Measurements from ENCODE around the gene TUBGCP5.

Gene TUBGCP5

DNA sequence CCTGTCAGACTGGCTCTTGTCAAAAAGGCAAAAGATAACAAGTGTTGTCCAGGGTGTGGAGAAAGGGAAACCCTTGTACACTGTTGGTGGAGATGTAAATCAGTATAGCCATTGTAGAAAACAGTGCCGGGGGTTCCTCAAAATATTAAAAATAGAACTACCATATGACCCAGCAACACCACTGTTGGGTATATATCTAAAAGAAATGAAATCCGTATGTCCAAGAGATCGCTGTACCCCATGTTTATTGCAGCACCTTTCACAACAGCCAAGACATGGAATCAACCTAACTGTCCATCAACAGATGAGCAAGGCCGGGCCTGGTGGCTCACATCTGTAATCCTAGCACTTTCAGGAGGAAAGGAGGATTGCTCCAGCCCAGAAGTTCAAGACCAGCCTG lies 65.4 kb downstream of the TUBGCP5 start:
- DNase-seq: no peak

DNA sequence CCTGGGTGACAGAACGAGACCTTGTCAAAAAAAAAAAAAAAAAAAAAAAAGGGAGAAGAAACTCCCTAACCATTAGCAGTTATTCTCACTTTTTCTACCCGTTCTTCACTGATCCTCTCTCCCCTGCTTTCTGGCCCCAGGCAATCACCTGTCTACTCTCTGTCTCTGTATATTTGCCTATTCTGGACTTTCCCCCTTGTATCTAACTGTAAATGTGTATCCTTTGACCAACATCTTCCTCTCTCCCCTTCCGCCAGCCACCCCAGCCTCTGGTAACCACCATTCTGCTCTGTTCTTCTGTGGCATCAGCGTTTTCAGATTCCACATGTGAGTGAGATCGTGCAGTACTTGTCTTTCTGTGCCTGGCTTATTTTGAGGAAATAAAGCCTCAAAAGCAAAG lies 66.1 kb downstream of the TUBGCP5 start:
- DNase-seq: no peak

GRCh38 chr15:22969489-22969888 lies 69.9 kb downstream of the TUBGCP5 start:
- DNase-seq: no peak

DNA sequence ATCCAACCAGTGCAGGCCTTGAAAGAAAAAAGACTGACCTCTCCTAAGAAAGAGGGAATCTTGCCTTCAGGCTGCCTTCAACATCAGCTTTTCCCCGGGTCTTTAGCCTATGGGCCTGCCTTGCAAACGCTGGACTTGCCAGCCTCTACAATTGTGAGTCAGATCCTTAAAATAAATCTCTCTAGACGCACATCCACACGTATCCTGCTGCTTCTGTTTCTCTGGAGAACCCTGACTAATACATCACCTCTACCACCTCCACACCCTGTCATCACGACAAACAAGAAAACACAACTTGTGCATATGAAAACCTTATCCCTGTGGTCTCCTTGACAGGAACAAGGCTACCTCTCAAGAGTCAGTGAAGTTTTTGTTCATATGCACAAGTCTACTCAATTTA lies 71.0 kb downstream of the TUBGCP5 start:
- DNase-seq: no peak

DNA sequence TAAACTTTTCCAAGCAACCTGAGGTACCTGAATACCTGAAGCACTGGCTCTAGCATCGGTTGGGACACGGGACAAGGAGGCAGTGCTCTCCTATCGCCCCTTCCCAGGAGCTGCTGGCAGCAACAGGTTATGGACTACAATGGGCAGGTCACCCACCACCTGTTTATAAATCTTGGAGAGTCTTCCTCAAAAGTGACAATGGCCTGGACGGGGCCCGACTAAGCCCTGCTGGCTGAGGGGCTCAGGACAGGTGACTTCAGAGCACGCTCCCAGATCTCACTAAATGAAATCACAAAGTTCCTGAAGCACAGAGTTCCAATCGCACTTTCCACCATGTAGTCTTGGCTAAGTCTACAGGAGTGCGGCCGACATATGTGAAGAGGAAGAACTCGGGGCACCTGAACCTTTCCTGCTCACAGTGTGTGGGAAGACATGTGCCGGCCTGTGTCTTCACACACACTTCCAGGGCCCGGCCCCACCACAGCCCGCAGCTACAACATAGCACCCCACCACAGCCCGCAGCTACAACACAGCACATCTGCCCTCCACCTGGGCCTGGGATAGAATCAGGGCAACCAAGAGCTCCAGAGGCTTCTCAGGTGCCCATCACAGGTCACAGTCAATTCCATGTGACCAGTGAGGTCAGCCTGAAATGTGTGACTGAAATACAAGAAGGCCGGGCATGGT lies 72.1 kb downstream of the TUBGCP5 start:
- DNase-seq: no peak

GRCh38 chr15:22966321-22967083 lies 72.9 kb downstream of the TUBGCP5 start:
- DNase-seq: no peak

- no peak for DNase-seq
Measured at GRCh38 chr15:22963641-22964040, 75.7 kb downstream of the TUBGCP5 start.

GRCh38 chr15:22962611-22963010 lies 76.8 kb downstream of the TUBGCP5 start:
- no peak for DNase-seq

GRCh38 chr15:22961762-22962161 lies 77.6 kb downstream of the TUBGCP5 start:
- no peak for DNase-seq

DNA sequence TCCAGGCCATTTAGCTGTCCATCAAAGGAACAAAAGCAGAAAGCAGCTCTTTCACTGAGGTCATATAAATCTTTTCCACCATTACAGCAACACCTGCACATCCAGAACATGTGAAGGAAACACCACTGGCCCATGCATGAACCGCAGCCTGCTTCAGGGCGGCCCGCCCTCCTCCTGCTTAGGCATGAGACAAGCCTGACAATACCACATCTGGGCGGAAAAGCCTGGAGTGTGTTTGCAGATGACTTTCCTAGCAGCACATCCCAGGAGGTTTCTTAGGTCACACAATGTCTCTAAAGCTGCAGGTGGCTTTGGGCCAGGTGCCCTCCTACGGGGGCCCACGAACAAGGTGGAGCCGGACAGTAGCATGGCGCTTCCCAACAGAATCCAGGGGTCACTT lies 78.8 kb downstream of the TUBGCP5 start:
- no peak for DNase-seq

DNA sequence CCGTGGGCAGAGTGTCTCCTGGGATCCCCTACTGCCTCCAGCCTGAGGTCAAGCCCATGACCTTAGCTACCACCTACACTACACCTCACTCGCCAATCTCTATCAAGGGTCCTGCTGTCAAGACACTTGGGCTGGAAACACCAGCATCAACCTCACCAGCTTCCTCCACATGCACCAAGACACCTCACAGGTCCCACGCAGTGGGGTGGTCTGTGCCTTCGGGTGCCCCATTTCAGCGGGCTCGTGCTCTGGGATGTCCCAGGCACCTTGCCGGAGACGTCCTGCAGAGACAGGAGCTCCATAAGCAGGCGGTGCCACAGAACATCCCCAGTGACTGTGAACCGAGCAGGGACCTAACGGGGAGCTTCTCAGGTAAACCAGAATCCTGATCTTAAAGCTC lies 79.2 kb downstream of the TUBGCP5 start:
- DNase-seq: no peak

DNA sequence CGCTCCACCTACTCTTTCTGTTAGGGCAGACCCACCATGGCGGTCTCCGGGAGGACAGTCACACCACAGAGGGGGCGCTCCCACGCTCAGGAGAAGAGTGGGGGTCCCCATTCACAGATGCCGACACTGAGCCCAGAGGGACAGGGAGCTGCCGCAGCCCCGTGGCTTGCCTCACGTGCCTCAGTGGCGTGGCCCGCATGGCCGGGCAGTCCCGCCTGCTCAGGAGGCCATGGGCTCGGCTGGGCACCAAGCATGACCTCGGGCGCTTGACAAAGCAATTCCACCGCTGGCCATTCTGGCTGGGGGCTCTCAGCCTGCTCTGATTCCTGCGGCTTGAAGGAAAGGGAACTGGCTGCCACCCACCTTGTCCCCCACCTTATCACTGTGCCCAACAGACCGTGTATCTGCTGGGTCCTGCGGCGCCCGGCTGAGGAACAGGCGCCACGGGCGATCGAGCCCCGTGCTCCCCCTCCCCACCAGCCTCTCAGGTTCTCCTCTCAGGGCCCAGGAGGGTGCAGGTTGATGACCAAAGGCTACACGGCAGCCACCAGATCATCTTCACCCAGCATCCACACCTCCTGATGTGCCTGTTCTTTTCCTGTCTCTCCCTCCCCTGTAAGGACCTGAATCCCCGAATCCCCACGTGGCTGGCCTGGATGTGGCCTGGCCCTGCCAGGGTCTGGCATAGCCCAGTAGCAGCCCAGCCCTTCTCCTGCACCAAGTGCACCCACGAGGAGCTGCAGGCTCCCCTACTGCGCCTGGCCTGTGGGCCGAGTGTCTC lies 79.9 kb downstream of the TUBGCP5 start:
- DNase-seq: no peak

- DNase-seq: no peak
Measured at GRCh38 chr15:22958487-22959280, 80.7 kb downstream of the TUBGCP5 start.

GRCh38 chr15:22956978-22957260 lies 82.5 kb downstream of the TUBGCP5 start:
- DNase-seq: no peak

DNA sequence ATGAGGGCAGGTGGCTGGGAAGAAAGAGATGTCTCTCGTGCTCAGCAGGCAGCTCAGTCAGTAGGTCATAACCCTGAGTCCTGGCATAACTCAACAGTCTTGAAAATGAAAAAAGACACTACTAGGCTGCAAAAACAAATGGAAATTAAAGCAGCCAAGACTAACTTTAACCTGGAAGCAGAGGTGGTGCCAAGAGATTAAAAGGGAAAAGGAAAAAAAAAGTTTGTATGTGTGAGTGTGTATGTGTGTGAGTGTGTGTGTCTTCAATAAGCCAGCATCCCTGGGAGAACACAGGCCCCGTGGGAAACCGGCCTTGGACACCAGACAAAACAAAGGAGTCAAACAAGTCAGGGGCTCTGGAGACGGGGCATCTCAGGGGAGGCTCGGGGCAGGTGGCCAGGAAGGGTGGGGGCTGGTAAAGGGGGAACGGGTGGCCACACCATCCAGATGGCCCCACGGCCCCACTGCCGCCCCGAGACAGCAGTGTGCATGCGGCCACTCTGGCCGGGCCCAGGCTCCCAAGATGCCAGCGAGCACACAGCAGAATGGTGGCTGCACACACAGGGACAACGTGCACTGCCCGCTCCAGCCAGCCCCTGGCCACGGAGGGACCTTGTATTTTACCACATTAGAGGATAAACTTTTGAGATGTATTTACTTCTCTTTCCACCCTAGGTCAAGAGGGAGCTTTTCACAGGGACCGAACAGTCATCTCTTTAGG lies 83.0 kb downstream of the TUBGCP5 start:
- DNase-seq: no peak

DNA sequence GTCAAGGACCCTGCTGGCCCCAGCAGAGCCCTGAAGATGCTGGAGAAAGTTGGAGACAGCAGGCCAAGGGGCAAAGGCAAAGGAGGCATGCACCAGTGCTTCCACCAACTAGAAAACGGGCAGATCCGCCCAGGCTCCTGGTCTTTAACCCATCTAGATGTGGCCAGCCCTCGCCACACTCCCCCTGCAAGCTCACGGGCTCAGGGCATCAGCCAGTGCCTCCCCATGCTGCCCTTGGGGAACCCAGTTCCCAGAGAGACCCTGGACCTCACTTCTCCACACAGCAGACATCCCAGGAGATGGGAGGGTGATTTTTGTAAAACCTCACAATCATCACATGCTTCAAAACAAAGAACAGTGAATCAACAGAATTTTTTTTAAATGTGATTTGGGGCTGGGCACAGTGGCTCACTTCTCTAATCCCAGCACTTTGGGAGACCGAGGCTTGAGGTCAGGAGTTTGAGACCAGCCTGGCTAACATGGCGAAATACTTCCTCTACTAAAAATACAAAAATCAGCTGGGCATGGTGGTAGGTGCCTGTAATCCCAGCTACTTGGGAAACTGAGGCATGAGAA lies 83.7 kb downstream of the TUBGCP5 start:
- DNase-seq: no peak

- DNase-seq: no peak
Measured at GRCh38 chr15:22954798-22955543, 84.4 kb downstream of the TUBGCP5 start.

- DNase-seq: no peak
Measured at GRCh38 chr15:22954326-22954725, 85.0 kb downstream of the TUBGCP5 start.

- no peak for DNase-seq
Measured at GRCh38 chr15:22952796-22953579, 86.4 kb downstream of the TUBGCP5 start.

Measured in right forelimb (tissue), 1 donor.